GM12878 (cell line): ENCODE measurements around the gene ZNF281. TPM values are rescaled to one million over a fixed set of nuclear protein-coding genes. Genes with fewer than 3 reads are reported as not detected.

Experiments used
- ATAC-seq: fragments of 200-7000 bp; cut with Tn5 transposase; 3 replicates; pipeline ENCODE4 v1.9.1; 2020; ENCODE audit warnings: mild to moderate bottlenecking, moderate library complexity
- BruUV-seq: library from RNA; stranded (reverse); fragments of 400-500 nt; replicated peaks from 2 replicates; lab custom pipeline; 2021; lab: Mats Ljungman, UMichigan
- CTCF ChIA-PET: fragments of 300-600 bp; sonication (Branson Sonifier 250); formaldehyde crosslinking; extraction: SDS; loops from one replicate; lab custom pipeline; 2021; ENCODE audit warnings: inconsistent platforms; lab: Yijun Ruan, JAX
- POLR2A ChIA-PET: fragments of 350-600 bp; formaldehyde crosslinking; extraction: SDS; loops from one replicate; lab custom pipeline; 2021; ENCODE audit warnings: inconsistent platforms; lab: Charles Lee
- RAD21 ChIA-PET: fragments of 300-600 bp; sonication (Branson Sonifier 250); formaldehyde crosslinking; loops from one replicate; lab custom pipeline; 2023; ENCODE audit warnings: antibody characterized with exemption; ENCODE audit not compliant: unreplicated experiment; lab: Charles Lee
- SMC1A ChIA-PET: fragments of 300-600 bp; sonication (Branson Sonifier 250); formaldehyde crosslinking; loops from one replicate; lab custom pipeline; 2023; ENCODE audit not compliant: unreplicated experiment, uncharacterized antibody; lab: Charles Lee
- DNase-seq: peaks from one replicate; pipeline ENCODE4 v3.0.0-alpha.2; 2011; ENCODE audit warnings: low read depth, low spot score
- FAIRE-seq: peaks from 3 replicates; lab custom pipeline; 2011; peaks lifted over from hg19 to GRCh38; lab: Jason Lieb, UNC
- H2AFZ ChIP-seq: 2 replicates; pipeline ENCODE4 v1.6.0; 2011; ENCODE audit warnings: low read depth, low read length, control low read depth; ENCODE audit not compliant: control insufficient read depth
- H3K27ac ChIP-seq: 2 replicates; pipeline ENCODE4 v1.5.1; 2011; ENCODE audit warnings: control low read depth; ENCODE audit not compliant: control insufficient read depth, insufficient read depth
- H3K27me3 ChIP-seq, 2 experiments: replicated peaks in 1 of 2; 2 replicates each; pipeline versions ENCODE4 v1.6.0 to v1.6.1; 2011; ENCODE audit warnings: low read length in 1 of 2; ENCODE audit not compliant: control insufficient read depth in 2 of 2, insufficient read depth in 2 of 2
- H3K36me3 ChIP-seq, 2 experiments: 2 replicates each; pipeline ENCODE4 v1.5.1; 2011; ENCODE audit warnings: low read length in 1 of 2; ENCODE audit not compliant: control insufficient read depth in 2 of 2, insufficient read depth in 2 of 2
- H3K4me1 ChIP-seq: 2 replicates; pipeline ENCODE4 v1.6.1; 2011; ENCODE audit warnings: mild to moderate bottlenecking, low read length, moderate library complexity, mixed read lengths; ENCODE audit not compliant: control insufficient read depth, insufficient read depth
- H3K4me2 ChIP-seq: 2 replicates; pipeline ENCODE4 v1.6.0; 2011; ENCODE audit warnings: control low read depth; ENCODE audit not compliant: control insufficient read depth, insufficient read depth
- H3K4me3 ChIP-seq: fragments of 200-600 bp; sonication (generic); 2 replicates; pipeline ENCODE4 v1.5.1; 2016
- H3K79me2 ChIP-seq: 2 replicates; pipeline ENCODE4 v1.6.0; 2011; ENCODE audit warnings: low read length; ENCODE audit not compliant: control insufficient read depth, insufficient read depth
- H3K9ac ChIP-seq: 2 replicates; pipeline ENCODE4 v1.8.0; 2011; ENCODE audit warnings: low read length, control low read depth, mixed read lengths; ENCODE audit not compliant: control insufficient read depth, insufficient read depth
- H3K9me3 ChIP-seq: replicated peaks from 3 replicates; pipeline ENCODE4 v1.5.1; 2011; ENCODE audit warnings: mild to moderate bottlenecking, low read length; ENCODE audit not compliant: control insufficient read depth, insufficient read depth
- H4K20me1 ChIP-seq: 2 replicates; pipeline ENCODE4 v1.6.0; 2011; ENCODE audit not compliant: control insufficient read depth, insufficient read depth
- BRCA1 ChIP-seq: IDR thresholded peaks from 2 replicates; pipeline ENCODE4 v1.6.1; 2011; ENCODE audit warnings: low read depth, low read length, improper control_type of control experiment
- FOXM1 ChIP-seq: IDR thresholded peaks from 2 replicates; pipeline ENCODE4 v1.6.1; 2012; ENCODE audit warnings: low read depth, mild to moderate bottlenecking, inconsistent platforms, low read length, moderate library complexity
- MTA3 ChIP-seq: IDR thresholded peaks from 2 replicates; pipeline ENCODE4 v1.6.1; 2012; ENCODE audit warnings: low read length, inconsistent platforms, borderline replicate concordance
- MXI1 ChIP-seq: fragments of 150-350 bp; IDR thresholded peaks from 2 replicates; pipeline ENCODE4 v1.6.1; 2011; ENCODE audit warnings: low read depth, mild to moderate bottlenecking, inconsistent platforms, low read length, improper control_type of control experiment
- MYC ChIP-seq: IDR thresholded peaks from 2 replicates; pipeline ENCODE4 v1.6.1; 2011; ENCODE audit warnings: mild to moderate bottlenecking, low read length, moderate library complexity, inconsistent platforms; ENCODE audit not compliant: insufficient read depth, insufficient replicate concordance, insufficient read length, severe bottlenecking
- NFXL1 ChIP-seq: fragments of 450-650 bp; IDR thresholded peaks from 2 replicates; pipeline ENCODE4 v1.6.1; 2017; ENCODE audit warnings: antibody characterized with exemption, mild to moderate bottlenecking, borderline replicate concordance
- NFYB ChIP-seq: IDR thresholded peaks from 2 replicates; pipeline ENCODE4 v1.6.1; 2011; ENCODE audit warnings: low read depth, mild to moderate bottlenecking, low read length, improper control_type of control experiment, moderate library complexity; ENCODE audit not compliant: insufficient read depth
- NR2C1 ChIP-seq: fragments of 450-650 bp; IDR thresholded peaks from 2 replicates; pipeline ENCODE4 v1.6.1; 2017; ENCODE audit warnings: antibody characterized with exemption, mild to moderate bottlenecking, moderate library complexity
- PML ChIP-seq: IDR thresholded peaks from 2 replicates; pipeline ENCODE4 v1.6.1; 2012; ENCODE audit warnings: low read length, inconsistent platforms
- SMAD5 ChIP-seq: IDR thresholded peaks from 2 replicates; pipeline ENCODE4 v1.6.1; 2016; ENCODE audit warnings: antibody characterized with exemption, low read depth
- SUZ12 ChIP-seq: fragments of 200-600 bp; sonication (generic); IDR thresholded peaks from one replicate; pipeline ENCODE4 v1.6.1; 2018; ENCODE audit warnings: antibody characterized with exemption, mild to moderate bottlenecking; ENCODE audit not compliant: unreplicated experiment
- TCF12 ChIP-seq: IDR thresholded peaks from 2 replicates; pipeline ENCODE4 v1.6.1; 2011; ENCODE audit warnings: low read depth, mild to moderate bottlenecking, low read length
- TCF3 ChIP-seq: IDR thresholded peaks from 2 replicates; pipeline ENCODE4 v1.6.1; 2012; ENCODE audit warnings: low read depth, mild to moderate bottlenecking, low read length, borderline replicate concordance; ENCODE audit not compliant: insufficient read depth
- ZBTB4 ChIP-seq: fragments of 450-650 bp; formaldehyde crosslinking; IDR thresholded peaks from 2 replicates; pipeline ENCODE4 v1.4.0; 2022; ENCODE audit warnings: mild to moderate bottlenecking, moderate library complexity
- ZNF24 ChIP-seq: fragments of 450-650 bp; IDR thresholded peaks from 2 replicates; pipeline ENCODE4 v1.6.1; 2017; ENCODE audit warnings: antibody characterized with exemption, mild to moderate bottlenecking
- WGBS: methylation state at CpG from one replicate; pipeline ENCODE4 v1.1.6; 2016; ENCODE audit warnings: low lambda C conversion rate; ENCODE audit not compliant: insufficient replicate concordance, insufficient coverage; ENCODE audit errors: missing lambda C conversion rate; 5-methylcytosine and 5-hydroxymethylcytosine counted together
- in situ Hi-C: fragments of 300-500 bp; cut with MboI; formaldehyde crosslinking; loops from 9 replicates; pipeline ENCODE4 v1.14.3; 2018; ENCODE audit warnings: mixed read lengths
- intact Hi-C: fragments of 100-400 bp; cut with micrococcal nuclease; formaldehyde crosslinking; loops from one replicate; pipeline ENCODE4 v1.14.2; 2022; ENCODE audit not compliant: unreplicated experiment
- polyA plus RNA-seq, 11 experiments: library from polyadenylated mRNA; depleted of rRNA in 4 of 11; unstranded in 6 of 11; stranded (reverse) in 5 of 11; fragments of >200 nt; fragmentation: Nextera tagmentation in 4 of 11; fragmentation: Illumina TruSeq in 1 of 11; extraction: Ambion mirVana in 4 of 11; extraction: Trizol in 1 of 11; gene quantifications; 1 replicate in 1 of 11; 2 replicates in 10 of 11; pipeline versions ENCODE4 v1.2.1 to v1.2.3, GENCODE V29; 2011 to 2016; ENCODE audit warnings: inconsistent platforms in 2 of 11, missing spikeins in 2 of 11, low read depth in 1 of 11
- total RNA-seq, 4 experiments: library from RNA; depleted of rRNA in 3 of 4; stranded (reverse); fragments of >200 nt in 3 of 4; fragmentation: Illumina TruSeq in 1 of 4; extraction: Trizol in 1 of 4; gene quantifications; 2 replicates each; pipeline versions ENCODE4 v1.2.1 to v1.2.3, GENCODE V29; 2013 to 2021
- TF ChIP-seq, protein P1 (sequence below): fragments of 150-350 bp; IDR thresholded peaks from 2 replicates; pipeline ENCODE4 v1.6.1; 2014; ENCODE audit warnings: mild to moderate bottlenecking, low read depth, low read length

Gene ZNF281
- total and polyA plus RNA-seq, 10 of the 15 experiments (the other 5 are each of a cell fraction or from before 2014, with no cell fraction given), result 8.3 to 21.8 (median 15.4) TPM

DNA sequence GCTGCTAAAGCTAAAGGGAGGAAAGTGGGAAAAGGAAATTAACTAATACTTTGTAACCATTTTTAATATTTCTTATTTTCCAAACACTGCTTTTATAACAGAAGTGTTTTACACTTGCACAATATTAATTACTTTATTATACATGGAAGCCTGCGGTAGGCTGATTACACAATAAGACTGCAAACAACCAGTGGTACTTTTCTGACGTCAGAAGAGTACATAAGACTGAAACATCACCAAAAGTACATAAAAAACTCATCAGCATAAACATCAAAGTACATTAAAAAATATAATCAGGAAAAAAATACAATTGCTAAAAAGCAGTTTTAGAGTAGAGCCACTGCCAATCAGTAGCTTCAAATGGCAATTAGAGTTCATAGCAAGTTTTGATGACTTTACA lies 4.6 kb downstream of the ZNF281 start (continued):
- TF ChIP-seq, protein P1, sequence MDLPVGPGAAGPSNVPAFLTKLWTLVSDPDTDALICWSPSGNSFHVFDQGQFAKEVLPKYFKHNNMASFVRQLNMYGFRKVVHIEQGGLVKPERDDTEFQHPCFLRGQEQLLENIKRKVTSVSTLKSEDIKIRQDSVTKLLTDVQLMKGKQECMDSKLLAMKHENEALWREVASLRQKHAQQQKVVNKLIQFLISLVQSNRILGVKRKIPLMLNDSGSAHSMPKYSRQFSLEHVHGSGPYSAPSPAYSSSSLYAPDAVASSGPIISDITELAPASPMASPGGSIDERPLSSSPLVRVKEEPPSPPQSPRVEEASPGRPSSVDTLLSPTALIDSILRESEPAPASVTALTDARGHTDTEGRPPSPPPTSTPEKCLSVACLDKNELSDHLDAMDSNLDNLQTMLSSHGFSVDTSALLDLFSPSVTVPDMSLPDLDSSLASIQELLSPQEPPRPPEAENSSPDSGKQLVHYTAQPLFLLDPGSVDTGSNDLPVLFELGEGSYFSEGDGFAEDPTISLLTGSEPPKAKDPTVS, result no peak

- Histone ChIP-seq H3K9ac (no peak overlapping the region), H4K20me1 (no peaks in the 10 kb centered on the region), H3K27me3 (no peaks in the 10 kb centered on the region), H3K4me3 (no peak overlapping the region), H3K4me1 (peaks cover 5% of the 10 kb centered on the region), H3K36me3 (no peaks in the 10 kb centered on the region; a peak in 2 of 4 replicates), H3K9me3 (no peaks in the 10 kb centered on the region), H3K79me2 (peaks cover 13% of the 10 kb centered on the region), H2AFZ (no peak overlapping the region), H3K4me2 (no peak overlapping the region), H3K27ac (no peak overlapping the region)
- ATAC-seq (peak; percentile 39; the same call in 2 of the 3 replicates), DNase-seq (no peak), FAIRE-seq (peak; percentile 56)
- ChIA-PET CTCF (interaction anchor here (0.8 to 1.2 kb wide), 2 partner anchors 15 to 20 kb away, joined by 4 to 5 read pairs; no protein-coding TSS in a partner anchor), SMC1A (interaction anchor here (0.8 to 2.3 kb wide), 4 partner anchors 9 to 29 kb away, joined by 3 to 8 read pairs (median 4); no protein-coding TSS in a partner anchor), POLR2A (interaction anchor here (0.9 kb wide), 1 partner anchor 10 kb away, joined by 3 read pairs; no protein-coding TSS in a partner anchor), RAD21 (no interaction called here)
- intact Hi-C loops, result no loop called here
- TF ChIP-seq MTA3 (no peak), SUZ12 (no peak), BRCA1 (no peak), NFXL1 (no peak), MYC (no peak), MXI1 (no peak), FOXM1 (no peak), TCF3 (no peak), SMAD5 (no peak), TCF12 (no peak), ZBTB4 (no peak), PML (no peak), ZNF24 (no peak), NR2C1 (no peak), NFYB (no peak)
- WGBS, result 95% methylated on average over 1 of the region's 1 CpG
- BruUV-seq, result no TSS peak
- in situ Hi-C loops, result no loop called here
Observed at GRCh38 chr1:200401708-200402107, 8.1 kb downstream of the ZNF281 start.
